ENCODE results near the gene SDHAF2. TPM values are rescaled to one million over a fixed set of nuclear protein-coding genes. Genes with fewer than 3 reads are reported as not detected.
A peak's percentile ranks its signal among the peaks of the same experiment; 100 is the strongest.

The SDHAF2 gene
- total and polyA plus RNA-seq, 8 donors: 10.1 to 38.9 (median 14.8) TPM

GRCh38 chr11:61480994-61481335, 51.0 kb downstream of the SDHAF2 start:
- peak in 3 of 4 donors; percentile 21 to 70 (median 26) for ATAC-seq
- no peak for DNase-seq
- no peaks in the 10 kb centered on the region for H3K9me3 ChIP-seq
- H3K4me3 ChIP-seq: no peak overlapping the region
- 26 to 39% methylated on average over 7 of the region's 7 CpGs for WGBS, 2 donors
- TF ChIP-seq, protein P1, sequence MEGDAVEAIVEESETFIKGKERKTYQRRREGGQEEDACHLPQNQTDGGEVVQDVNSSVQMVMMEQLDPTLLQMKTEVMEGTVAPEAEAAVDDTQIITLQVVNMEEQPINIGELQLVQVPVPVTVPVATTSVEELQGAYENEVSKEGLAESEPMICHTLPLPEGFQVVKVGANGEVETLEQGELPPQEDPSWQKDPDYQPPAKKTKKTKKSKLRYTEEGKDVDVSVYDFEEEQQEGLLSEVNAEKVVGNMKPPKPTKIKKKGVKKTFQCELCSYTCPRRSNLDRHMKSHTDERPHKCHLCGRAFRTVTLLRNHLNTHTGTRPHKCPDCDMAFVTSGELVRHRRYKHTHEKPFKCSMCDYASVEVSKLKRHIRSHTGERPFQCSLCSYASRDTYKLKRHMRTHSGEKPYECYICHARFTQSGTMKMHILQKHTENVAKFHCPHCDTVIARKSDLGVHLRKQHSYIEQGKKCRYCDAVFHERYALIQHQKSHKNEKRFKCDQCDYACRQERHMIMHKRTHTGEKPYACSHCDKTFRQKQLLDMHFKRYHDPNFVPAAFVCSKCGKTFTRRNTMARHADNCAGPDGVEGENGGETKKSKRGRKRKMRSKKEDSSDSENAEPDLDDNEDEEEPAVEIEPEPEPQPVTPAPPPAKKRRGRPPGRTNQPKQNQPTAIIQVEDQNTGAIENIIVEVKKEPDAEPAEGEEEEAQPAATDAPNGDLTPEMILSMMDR (IDR thresholded peaks at IDR 0.05): no peak
- H3K4me1 ChIP-seq: no peaks in the 10 kb centered on the region
- H3K36me3 ChIP-seq: no peaks in the 10 kb centered on the region
- peaks cover 0 to 3% (median 0%) of the 10 kb centered on the region in 4 donors for H3K27me3 ChIP-seq
- intact Hi-C loops (cut with DNase I): loop anchor here in 1 of 3 donors (5.0 kb wide), 2 partner anchors 36 to 151 kb away; no protein-coding TSS in a partner anchor
- no peak overlapping the region for H3K27ac ChIP-seq
- FAIRE-seq: no peak

- Histone ChIP-seq H3K4me3 (no peak overlapping the region), H3K36me3 (no peaks in the 10 kb centered on the region), H3K27ac (no peak overlapping the region), H3K27me3 (peaks cover 0 to 3% (median 0%) of the 10 kb centered on the region in 4 donors), H3K4me1 (no peaks in the 10 kb centered on the region), H3K9me3 (no peaks in the 10 kb centered on the region)
- TF ChIP-seq, protein P1 (IDR thresholded peaks at IDR 0.05): no peak
- WGBS, 2 donors: 50 to 58% methylated on average over 10 of the region's 10 CpGs
- ATAC-seq (no peak), DNase-seq (no peak), FAIRE-seq (no peak)
- intact Hi-C loops (cut with DNase I): loop anchor here in 1 of 3 donors (5.0 kb wide), 2 partner anchors 35 to 150 kb away; no protein-coding TSS in a partner anchor
These were observed 51.9 kb downstream of the SDHAF2 start for GRCh38 chr11:61481806-61482205.

GRCh38 chr11:61482513-61482912, 52.6 kb downstream of the SDHAF2 start:
- TF ChIP-seq, protein P1 (IDR thresholded peaks at IDR 0.05): peak in 3 of 4 donors; percentile 10 to 27 (median 26)
- H3K36me3 ChIP-seq: no peaks in the 10 kb centered on the region
- peaks cover 0 to 3% (median 0%) of the 10 kb centered on the region in 4 donors for H3K27me3 ChIP-seq
- H3K4me3 ChIP-seq: no peak overlapping the region
- H3K4me1 ChIP-seq: no peaks in the 10 kb centered on the region
- intact Hi-C loops (cut with DNase I): loop anchor here in 1 of 3 donors (5.0 kb wide), 2 partner anchors 35 to 150 kb away; no protein-coding TSS in a partner anchor
- 21 to 30% methylated on average over 7 of the region's 7 CpGs for WGBS, 2 donors
- FAIRE-seq (no peak), DNase-seq (peak in 1 of 6 donors; percentile 68), ATAC-seq (peak in 3 of 4 donors; percentile 45 to 56 (median 51))
- no peak overlapping the region for H3K27ac ChIP-seq
- no peaks in the 10 kb centered on the region for H3K9me3 ChIP-seq

GRCh38 chr11:61484541-61484940, 54.6 kb downstream of the SDHAF2 start:
- 82 to 91% methylated on average over 11 of the region's 11 CpGs for WGBS, 2 donors
- ATAC-seq (no peak), FAIRE-seq (no peak), DNase-seq (peak in 1 of 6 donors; percentile 57)
- no peaks in the 10 kb centered on the region for H3K9me3 ChIP-seq
- H3K27me3 ChIP-seq: no peaks in the 10 kb centered on the region
- H3K4me3 ChIP-seq: no peak overlapping the region
- H3K4me1 ChIP-seq: no peaks in the 10 kb centered on the region
- no peaks in the 10 kb centered on the region for H3K36me3 ChIP-seq
- intact Hi-C loops (cut with DNase I): loop anchor here in 1 of 3 donors (5.0 kb wide), 2 partner anchors 33 to 148 kb away; no protein-coding TSS in a partner anchor
- no peak overlapping the region for H3K27ac ChIP-seq
- TF ChIP-seq, protein P1 (IDR thresholded peaks at IDR 0.05): no peak

DNA sequence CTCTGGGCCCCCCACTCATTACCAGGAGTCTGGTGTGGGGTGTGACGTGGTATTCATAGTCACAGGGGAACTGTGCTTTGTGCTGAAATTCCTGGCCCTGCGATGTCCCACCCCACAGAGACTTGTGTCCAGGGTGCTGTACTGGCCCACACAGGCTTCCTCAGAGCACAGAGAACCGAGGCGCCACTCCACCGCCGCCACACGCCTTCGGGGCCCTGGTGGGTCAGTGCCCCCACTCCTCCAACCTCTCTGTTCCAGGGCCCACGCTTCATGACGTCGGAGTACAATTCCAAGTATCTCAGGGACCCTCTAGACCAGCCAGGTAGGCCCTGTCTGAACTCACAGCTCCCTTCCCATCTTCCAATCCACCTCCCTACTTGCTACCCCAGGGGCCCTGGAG, 55.2 kb downstream of the SDHAF2 start:
- Histone ChIP-seq H3K36me3 (no peaks in the 10 kb centered on the region), H3K4me1 (no peaks in the 10 kb centered on the region), H3K27me3 (no peaks in the 10 kb centered on the region), H3K27ac (no peak overlapping the region), H3K4me3 (no peak overlapping the region), H3K9me3 (no peaks in the 10 kb centered on the region)
- 88 to 93% methylated on average over 10 to 11 of the region's 11 CpGs for WGBS, 2 donors
- ATAC-seq (no peak), DNase-seq (peak in 1 of 6 donors; percentile 23), FAIRE-seq (no peak)
- intact Hi-C loops (cut with DNase I): no loop called here
- TF ChIP-seq, protein P1 (IDR thresholded peaks at IDR 0.05): no peak

All from pancreas (tissue), 10 donors.